Skeletal muscle satellite cell (primary cell): Measurements from ENCODE around the gene MCMBP.
"Not testable (repeated sequence)": the region's sequence is repeated elsewhere in the genome, so short reads cannot be mapped to it uniquely, and the experiment has no call there.

ENCODE experiments used
- H3K27me3 ChIP-seq: 2 replicates; pipeline ENCODE4 v1.7.0; 2013; ENCODE audit warnings: low read length; ENCODE audit not compliant: control insufficient read depth, insufficient read depth
- H3K36me3 ChIP-seq: 2 replicates; pipeline ENCODE4 v1.7.0; 2013; ENCODE audit warnings: mild to moderate bottlenecking, control low read depth, low read length; ENCODE audit not compliant: insufficient read depth
- H3K4me1 ChIP-seq: 2 replicates; pipeline ENCODE4 v1.7.0; 2013; ENCODE audit warnings: low read length; ENCODE audit not compliant: control insufficient read depth, insufficient read depth
- H3K4me2 ChIP-seq: 2 replicates; pipeline ENCODE4 v1.7.0; 2013; ENCODE audit warnings: mild to moderate bottlenecking, low read length
- H3K4me3 ChIP-seq: 2 replicates; pipeline ENCODE4 v1.7.0; 2013; ENCODE audit warnings: low read length
- H3K9ac ChIP-seq: 2 replicates; pipeline ENCODE4 v1.7.0; 2013; ENCODE audit warnings: mild to moderate bottlenecking, low read depth, low read length, moderate library complexity
- H3K9me3 ChIP-seq: replicated peaks from 2 replicates; pipeline ENCODE4 v1.7.0; 2013; ENCODE audit warnings: mild to moderate bottlenecking, control low read depth, low read length

Gene MCMBP

GRCh38 chr10:119871881-119872609 is 598 bp downstream of the MCMBP start:
- no peaks in the 10 kb centered on the region for H3K27me3 ChIP-seq
- H3K4me2 ChIP-seq = peak overlapping the region; percentile 85
- peak overlapping the region; percentile 91 for H3K9ac ChIP-seq
- no peaks in the 10 kb centered on the region for H3K9me3 ChIP-seq
- H3K4me1 ChIP-seq = peaks cover 20% of the 10 kb centered on the region
- peak overlapping the region; percentile 78 for H3K4me3 ChIP-seq
- no peaks in the 10 kb centered on the region for H3K36me3 ChIP-seq

- not testable (repeated sequence) for H3K4me3 ChIP-seq, H3K9ac ChIP-seq, H3K9me3 ChIP-seq, H3K27me3 ChIP-seq, H3K36me3 ChIP-seq, H3K4me2 ChIP-seq
- H3K4me1 ChIP-seq = peaks cover 20% of the 10 kb centered on the region
These were observed 3.2 kb downstream of the MCMBP start for GRCh38 chr10:119869398-119869797.

- Histone ChIP-seq H3K4me3 (no peak overlapping the region), H3K4me1 (peaks cover 13% of the 10 kb centered on the region), H3K27me3 (no peaks in the 10 kb centered on the region), H3K4me2 (peak overlapping the region; percentile 15), H3K9ac (no peak overlapping the region), H3K9me3 (no peaks in the 10 kb centered on the region), H3K36me3 (peaks cover 5% of the 10 kb centered on the region)
These were observed 5.3 kb downstream of the MCMBP start for GRCh38 chr10:119867317-119867716.

- Histone ChIP-seq H3K36me3 (peaks cover 5% of the 10 kb centered on the region), H3K9me3 (no peaks in the 10 kb centered on the region), H3K4me1 (peaks cover 6% of the 10 kb centered on the region), H3K4me2 (no peak overlapping the region), H3K27me3 (no peaks in the 10 kb centered on the region), H3K9ac (no peak overlapping the region), H3K4me3 (no peak overlapping the region)
These were observed 6.9 kb downstream of the MCMBP start for GRCh38 chr10:119865699-119866240.

GRCh38 chr10:119863951-119864565 is 8.6 kb downstream of the MCMBP start:
- Histone ChIP-seq H3K9me3 (no peaks in the 10 kb centered on the region), H3K4me3 (no peak overlapping the region), H3K9ac (no peak overlapping the region), H3K4me2 (no peak overlapping the region), H3K4me1 (peaks cover 12% of the 10 kb centered on the region), H3K27me3 (no peaks in the 10 kb centered on the region), H3K36me3 (peaks cover 5% of the 10 kb centered on the region)

- Histone ChIP-seq H3K9me3 (no peaks in the 10 kb centered on the region), H3K9ac (no peak overlapping the region), H3K4me2 (no peak overlapping the region), H3K4me3 (no peak overlapping the region), H3K36me3 (peaks cover 5% of the 10 kb centered on the region), H3K4me1 (peaks cover 12% of the 10 kb centered on the region), H3K27me3 (no peaks in the 10 kb centered on the region)
These were observed 10.1 kb downstream of the MCMBP start for GRCh38 chr10:119862524-119862923.

GRCh38 chr10:119860866-119861607 is 11.6 kb downstream of the MCMBP start:
- H3K4me2 ChIP-seq = no peak overlapping the region
- no peak overlapping the region for H3K9ac ChIP-seq
- H3K27me3 ChIP-seq = no peaks in the 10 kb centered on the region
- no peaks in the 10 kb centered on the region for H3K9me3 ChIP-seq
- H3K4me1 ChIP-seq = peaks cover 9% of the 10 kb centered on the region
- no peak overlapping the region for H3K4me3 ChIP-seq
- H3K36me3 ChIP-seq = peaks cover 14% of the 10 kb centered on the region

- Histone ChIP-seq H3K9ac (no peak overlapping the region), H3K4me2 (no peak overlapping the region), H3K9me3 (no peaks in the 10 kb centered on the region), H3K27me3 (no peaks in the 10 kb centered on the region), H3K4me3 (no peak overlapping the region), H3K4me1 (peaks cover 9% of the 10 kb centered on the region), H3K36me3 (peaks cover 9% of the 10 kb centered on the region)
These were observed 13.0 kb downstream of the MCMBP start for GRCh38 chr10:119859420-119860258.

- peaks cover 20% of the 10 kb centered on the region for H3K36me3 ChIP-seq
- no peaks in the 10 kb centered on the region for H3K9me3 ChIP-seq
- H3K4me1 ChIP-seq = peaks cover 9% of the 10 kb centered on the region
- no peak overlapping the region for H3K4me3 ChIP-seq
- H3K27me3 ChIP-seq = no peaks in the 10 kb centered on the region
- H3K4me2 ChIP-seq = no peak overlapping the region
- no peak overlapping the region for H3K9ac ChIP-seq
These were observed 14.6 kb downstream of the MCMBP start for GRCh38 chr10:119858063-119858462.

- no peak overlapping the region for H3K4me2 ChIP-seq
- no peaks in the 10 kb centered on the region for H3K27me3 ChIP-seq
- H3K4me3 ChIP-seq = no peak overlapping the region
- H3K4me1 ChIP-seq = peaks cover 18% of the 10 kb centered on the region
- H3K9ac ChIP-seq = no peak overlapping the region
- H3K9me3 ChIP-seq = no peaks in the 10 kb centered on the region
- H3K36me3 ChIP-seq = peaks cover 45% of the 10 kb centered on the region
These were observed 19.1 kb downstream of the MCMBP start for GRCh38 chr10:119853574-119853973.

- peaks cover 19% of the 10 kb centered on the region for H3K4me1 ChIP-seq
- no peak overlapping the region for H3K4me3 ChIP-seq
- peaks cover 49% of the 10 kb centered on the region for H3K36me3 ChIP-seq
- no peak overlapping the region for H3K4me2 ChIP-seq
- no peak overlapping the region for H3K9ac ChIP-seq
- H3K9me3 ChIP-seq = no peaks in the 10 kb centered on the region
- no peaks in the 10 kb centered on the region for H3K27me3 ChIP-seq
These were observed 19.8 kb downstream of the MCMBP start for GRCh38 chr10:119852822-119853221.
